ENCODE data around the gene SLC12A5. TPM values are rescaled to one million over a fixed set of nuclear protein-coding genes. Genes with fewer than 3 reads are reported as not detected.

The SLC12A5 gene
- total RNA-seq, 4 donors from 2014 or later = 5.2 TPM; not detected in 3

GRCh38 chr20:46001498-46001897 lies 27.5 kb upstream of the SLC12A5 start:
- Histone ChIP-seq H3K27ac (no peak overlapping the region), H3K4me1 (peaks cover 0 to 14% (median 4%) of the 10 kb centered on the region in 4 donors), H3K27me3 (peaks cover 0 to 86% of the 10 kb centered on the region in 2 donors), H3K36me3 (no peaks in the 10 kb centered on the region), H3K4me3 (no peak overlapping the region), H3K9me3 (no peaks in the 10 kb centered on the region)
- 89 to 94% methylated on average over 5 of the region's 5 CpGs for WGBS, 2 donors
- TF ChIP-seq EP300 (IDR thresholded peaks at IDR 0.05) (no peak), POLR2A (IDR thresholded peaks at IDR 0.05) (no peak)
- TF ChIP-seq, protein P1, sequence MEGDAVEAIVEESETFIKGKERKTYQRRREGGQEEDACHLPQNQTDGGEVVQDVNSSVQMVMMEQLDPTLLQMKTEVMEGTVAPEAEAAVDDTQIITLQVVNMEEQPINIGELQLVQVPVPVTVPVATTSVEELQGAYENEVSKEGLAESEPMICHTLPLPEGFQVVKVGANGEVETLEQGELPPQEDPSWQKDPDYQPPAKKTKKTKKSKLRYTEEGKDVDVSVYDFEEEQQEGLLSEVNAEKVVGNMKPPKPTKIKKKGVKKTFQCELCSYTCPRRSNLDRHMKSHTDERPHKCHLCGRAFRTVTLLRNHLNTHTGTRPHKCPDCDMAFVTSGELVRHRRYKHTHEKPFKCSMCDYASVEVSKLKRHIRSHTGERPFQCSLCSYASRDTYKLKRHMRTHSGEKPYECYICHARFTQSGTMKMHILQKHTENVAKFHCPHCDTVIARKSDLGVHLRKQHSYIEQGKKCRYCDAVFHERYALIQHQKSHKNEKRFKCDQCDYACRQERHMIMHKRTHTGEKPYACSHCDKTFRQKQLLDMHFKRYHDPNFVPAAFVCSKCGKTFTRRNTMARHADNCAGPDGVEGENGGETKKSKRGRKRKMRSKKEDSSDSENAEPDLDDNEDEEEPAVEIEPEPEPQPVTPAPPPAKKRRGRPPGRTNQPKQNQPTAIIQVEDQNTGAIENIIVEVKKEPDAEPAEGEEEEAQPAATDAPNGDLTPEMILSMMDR (IDR thresholded peaks at IDR 0.05) = no peak
- DNase-seq (ENCODE audit: low spot score in 2 of 2) = no peak

DNA sequence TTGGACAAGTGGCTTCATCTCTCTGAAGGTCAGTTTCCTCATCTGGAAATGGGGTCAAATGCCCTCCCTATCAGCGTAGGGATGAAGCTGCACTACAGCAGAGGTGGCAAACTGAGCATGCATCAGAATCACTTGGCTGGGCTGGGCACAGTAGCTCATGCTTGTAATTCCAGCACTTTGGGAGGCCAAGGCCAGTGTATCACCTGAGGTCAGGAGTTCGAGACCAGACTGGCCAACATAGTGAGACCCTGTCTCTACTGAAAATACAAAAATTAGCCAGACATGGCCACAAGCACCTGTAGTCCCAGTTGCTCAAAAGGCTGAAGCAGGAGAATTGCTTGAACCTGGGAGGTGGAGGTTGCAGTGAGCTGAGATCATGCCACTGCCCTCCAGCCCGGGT lies 27.0 kb upstream of the SLC12A5 start:
- H3K27ac ChIP-seq = no peak overlapping the region
- no peak overlapping the region for H3K4me3 ChIP-seq
- DNase-seq (ENCODE audit: low spot score in 2 of 2) = no peak
- H3K4me1 ChIP-seq = peaks cover 0 to 14% (median 4%) of the 10 kb centered on the region in 4 donors
- H3K27me3 ChIP-seq = peaks cover 0 to 86% of the 10 kb centered on the region in 2 donors
- 90 to 97% methylated on average over 2 to 3 of the region's 3 CpGs for WGBS, 2 donors
- no peaks in the 10 kb centered on the region for H3K36me3 ChIP-seq
- TF ChIP-seq POLR2A (IDR thresholded peaks at IDR 0.05) (no peak), EP300 (IDR thresholded peaks at IDR 0.05) (no peak)
- TF ChIP-seq, protein P1 (IDR thresholded peaks at IDR 0.05) = no peak
- H3K9me3 ChIP-seq = no peaks in the 10 kb centered on the region

GRCh38 chr20:46004187-46004586 lies 24.8 kb upstream of the SLC12A5 start:
- peaks cover 0 to 86% of the 10 kb centered on the region in 2 donors for H3K27me3 ChIP-seq
- TF ChIP-seq EP300 (IDR thresholded peaks at IDR 0.05) (no peak), POLR2A (IDR thresholded peaks at IDR 0.05) (no peak)
- TF ChIP-seq, protein P1 (IDR thresholded peaks at IDR 0.05) = no peak
- H3K4me1 ChIP-seq = peaks cover 0 to 14% (median 6%) of the 10 kb centered on the region in 4 donors
- DNase-seq (ENCODE audit: low spot score in 2 of 2) = no peak
- H3K27ac ChIP-seq = no peak overlapping the region
- no peak overlapping the region for H3K4me3 ChIP-seq
- no peaks in the 10 kb centered on the region for H3K9me3 ChIP-seq
- 28 to 32% methylated on average over 4 of the region's 4 CpGs for WGBS, 2 donors
- H3K36me3 ChIP-seq = no peaks in the 10 kb centered on the region

DNA sequence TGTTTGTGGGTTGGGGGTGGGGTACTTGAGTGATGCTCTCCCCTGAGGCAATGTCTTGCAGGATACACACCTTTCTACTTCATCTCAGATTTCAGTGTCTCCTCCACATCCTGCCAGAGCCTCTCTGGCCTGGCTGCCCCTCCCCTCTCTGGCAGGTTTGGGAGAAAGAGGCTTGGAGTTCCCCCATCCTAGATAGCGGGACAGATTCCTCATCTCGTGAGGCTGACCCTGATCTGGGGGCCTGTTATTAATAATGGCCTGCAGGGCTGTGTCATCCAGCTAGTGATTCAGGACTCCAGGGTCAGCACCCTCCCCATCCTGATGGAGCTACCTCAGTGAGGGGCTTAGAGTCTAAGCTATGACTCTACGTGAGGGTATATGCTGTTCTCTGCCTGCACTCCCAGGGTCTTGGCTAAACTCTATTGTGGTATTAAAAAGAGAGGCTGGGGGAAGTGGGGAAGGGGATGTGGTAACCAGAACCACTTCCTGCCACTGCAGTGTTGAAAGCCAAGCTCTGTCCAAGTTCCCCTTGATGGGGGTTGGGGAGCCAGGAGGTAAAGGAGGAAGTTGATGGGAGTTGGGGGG lies 24.0 kb upstream of the SLC12A5 start:
- peak in 1 of 2 donors; percentile 40 for DNase-seq (ENCODE audit: low spot score in 2 of 2)
- Histone ChIP-seq H3K27ac (no peak overlapping the region), H3K9me3 (no peaks in the 10 kb centered on the region), H3K4me3 (no peak overlapping the region), H3K4me1 (peaks cover 0 to 16% (median 6%) of the 10 kb centered on the region in 4 donors), H3K36me3 (no peaks in the 10 kb centered on the region), H3K27me3 (peaks cover 0 to 86% of the 10 kb centered on the region in 2 donors)
- TF ChIP-seq POLR2A (IDR thresholded peaks at IDR 0.05) (no peak), EP300 (IDR thresholded peaks at IDR 0.05) (peak in 1 of 2 donors; percentile 78)
- TF ChIP-seq, protein P1 (IDR thresholded peaks at IDR 0.05) = no peak
- WGBS, 2 donors = 19 to 23% methylated on average over 3 of the region's 3 CpGs

DNA sequence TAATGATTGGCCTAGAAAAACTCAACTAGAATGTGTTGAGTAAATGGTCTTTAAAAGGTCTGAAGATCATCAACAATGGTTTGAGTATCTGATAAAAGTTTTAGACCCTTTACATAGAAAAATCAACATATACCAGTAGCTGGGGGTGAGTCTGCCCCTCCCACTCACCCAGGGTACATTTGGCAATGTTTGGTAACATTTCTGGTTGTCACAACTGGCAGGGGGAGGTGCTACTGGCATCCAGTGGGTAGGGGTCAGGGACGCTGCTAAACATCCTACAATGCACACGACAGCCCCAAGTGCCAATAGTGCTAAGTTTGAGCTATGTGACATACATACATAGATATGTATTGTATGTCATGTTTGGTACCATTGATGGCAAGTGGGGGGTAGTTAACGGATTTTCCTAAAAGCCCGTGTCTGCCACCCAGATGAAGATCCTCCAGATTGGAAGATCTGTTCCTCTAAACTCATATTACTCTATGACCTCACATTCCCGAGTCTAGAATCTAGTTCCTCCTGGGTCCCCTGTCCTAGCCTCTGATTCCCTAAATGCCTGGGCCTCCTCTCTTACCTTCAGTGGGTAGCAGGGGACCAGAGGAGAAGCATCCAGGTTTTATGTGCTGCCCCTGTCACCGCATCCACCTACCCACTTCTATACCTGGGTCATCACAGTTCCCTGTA lies 22.9 kb upstream of the SLC12A5 start:
- Histone ChIP-seq H3K4me3 (no peak overlapping the region), H3K27ac (no peak overlapping the region), H3K9me3 (no peaks in the 10 kb centered on the region), H3K4me1 (peaks cover 0 to 13% (median 5%) of the 10 kb centered on the region in 4 donors), H3K27me3 (peaks cover 0 to 88% of the 10 kb centered on the region in 2 donors), H3K36me3 (no peaks in the 10 kb centered on the region)
- WGBS, 2 donors = 67 to 80% methylated on average over 6 of the region's 6 CpGs
- TF ChIP-seq EP300 (IDR thresholded peaks at IDR 0.05) = no peak
- TF ChIP-seq POLR2A (IDR thresholded peaks at IDR 0.05) = no peak
- TF ChIP-seq, protein P1 (IDR thresholded peaks at IDR 0.05) = no peak
- no peak for DNase-seq (ENCODE audit: low spot score in 2 of 2)
